ENCODE measurements around the gene OPN4.

GRCh38 chr10:86690657-86691084 lies 36.3 kb downstream of the OPN4 start:
- no peak for TF ChIP-seq CTCF (IDR thresholded peaks at IDR 0.05)
- no peak for TF ChIP-seq POLR2A (IDR thresholded peaks at IDR 0.05)

Measured in lower leg skin (tissue), 3 donors.